Activated CD4-positive, alpha-beta memory T cell treated with anti-CD3 and anti-CD28 coated beads, Interleukin-2, amount 10 ng/mL, durations not matched to agents 7 days and 5 days (primary cell): ENCODE data around the gene S100A13. TPM values are rescaled to one million over a fixed set of nuclear protein-coding genes. Genes with fewer than 3 reads are reported as not detected.

Experiments used
- CTCF ChIA-PET: fragments of 350-600 bp; sonication (Branson Sonifier 250); formaldehyde crosslinking; loops from one replicate; lab custom pipeline; 2021; ENCODE audit warnings: antibody characterized with exemption, inconsistent platforms; lab: Charles Lee
- POLR2A ChIA-PET: fragments of 350-600 bp; sonication (Branson Sonifier 250); formaldehyde crosslinking; loops from one replicate; lab custom pipeline; 2021; ENCODE audit warnings: antibody characterized with exemption; lab: Charles Lee
- DNase-seq: peaks from one replicate; pipeline ENCODE4 v3.0.0-alpha.2; 2020
- H3K27ac Mint-ChIP-seq: one replicate; pipeline ENCODE4 v1.8.0; 2021; ENCODE audit warnings: mild to moderate bottlenecking, mixed read lengths
- H3K27me3 Mint-ChIP-seq: one replicate; pipeline ENCODE4 v1.8.0; 2021; ENCODE audit warnings: mixed read lengths
- H3K36me3 Mint-ChIP-seq: one replicate; pipeline ENCODE4 v1.8.0; 2021; ENCODE audit warnings: low read depth, mixed read lengths
- H3K4me1 Mint-ChIP-seq: one replicate; pipeline ENCODE4 v1.8.0; 2021; ENCODE audit warnings: mixed read lengths
- H3K4me3 Mint-ChIP-seq: one replicate; pipeline ENCODE4 v1.8.0; 2021; ENCODE audit warnings: mild to moderate bottlenecking, mixed read lengths
- H3K9me3 Mint-ChIP-seq: one replicate; pipeline ENCODE4 v1.8.0; 2021; ENCODE audit warnings: mixed read lengths
- total RNA-seq, 2 experiments: library from RNA; stranded (reverse); gene quantifications; one replicate each; pipeline ENCODE4 v1.2.3, GENCODE V29; 2021

Gene S100A13
- total RNA-seq, 2 experiments from 2014 or later, result 6.1 TPM

GRCh38 chr1:153659656-153660055, 32.4 kb upstream of the S100A13 start:
- H3K36me3 Mint-ChIP-seq, result peaks cover 44% of the 10 kb centered on the region

DNA sequence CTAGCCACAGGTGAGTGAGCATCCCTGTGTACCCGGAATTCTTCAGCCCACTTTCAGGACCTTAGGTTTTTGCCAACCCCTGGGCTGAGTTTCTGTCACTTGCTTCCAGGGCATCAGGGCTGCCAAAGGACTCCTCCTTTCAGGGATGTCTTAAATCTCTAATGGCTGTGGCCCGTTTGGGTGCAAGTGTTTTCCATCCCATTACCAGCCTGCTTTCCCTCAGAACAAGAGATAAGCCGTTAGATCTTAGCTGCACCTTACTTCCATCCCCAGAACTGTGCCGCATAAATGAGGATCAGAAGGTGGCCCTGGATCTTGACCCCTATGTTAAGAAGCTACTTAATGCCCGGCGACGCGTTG, 31.9 kb upstream of the S100A13 start:
- DNase-seq, result no peak
- H3K36me3 Mint-ChIP-seq, result peaks cover 39% of the 10 kb centered on the region
- no peaks in the 10 kb centered on the region for H3K9me3 Mint-ChIP-seq
- ChIA-PET CTCF (interaction anchor here (1.3 to 1.4 kb wide), 4 partner anchors 11 to 327 kb away, joined by 3 to 7 read pairs (median 4); partner anchors contain the start of genes CHTOP, ILF2 and RAB13), POLR2A (interaction anchor here (0.9 to 4.1 kb wide), 12 partner anchors 8 to 264 kb away, joined by 4 to 32 read pairs (median 5); partner anchors contain the start of genes CHTOP, GATAD2B, ILF2 and SLC27A3)
- peaks cover 24% of the 10 kb centered on the region for H3K4me1 Mint-ChIP-seq
- H3K27ac Mint-ChIP-seq, result peak overlapping the region; percentile 90
- no peaks in the 10 kb centered on the region for H3K27me3 Mint-ChIP-seq
- H3K4me3 Mint-ChIP-seq, result peak overlapping the region; percentile 95

More at GRCh38 chr1:153659656-153660055, 32.4 kb upstream of the S100A13 start:
- POLR2A ChIA-PET, result interaction anchor here (0.9 to 4.1 kb wide), 10 partner anchors 8 to 116 kb away, joined by 4 to 32 read pairs (median 6); partner anchors contain the start of genes CHTOP, ILF2 and SLC27A3
- Mint-ChIP-seq H3K27ac (peak overlapping the region; percentile 90), H3K4me3 (peak overlapping the region; percentile 95), H3K4me1 (peaks cover 24% of the 10 kb centered on the region), H3K9me3 (no peaks in the 10 kb centered on the region), H3K27me3 (no peaks in the 10 kb centered on the region)
- CTCF ChIA-PET, result interaction anchor here (1.3 to 1.4 kb wide), 3 partner anchors 11 to 327 kb away, joined by 3 to 7 read pairs (median 4); partner anchors contain the start of genes CHTOP and RAB13
- DNase-seq, result no peak

DNA sequence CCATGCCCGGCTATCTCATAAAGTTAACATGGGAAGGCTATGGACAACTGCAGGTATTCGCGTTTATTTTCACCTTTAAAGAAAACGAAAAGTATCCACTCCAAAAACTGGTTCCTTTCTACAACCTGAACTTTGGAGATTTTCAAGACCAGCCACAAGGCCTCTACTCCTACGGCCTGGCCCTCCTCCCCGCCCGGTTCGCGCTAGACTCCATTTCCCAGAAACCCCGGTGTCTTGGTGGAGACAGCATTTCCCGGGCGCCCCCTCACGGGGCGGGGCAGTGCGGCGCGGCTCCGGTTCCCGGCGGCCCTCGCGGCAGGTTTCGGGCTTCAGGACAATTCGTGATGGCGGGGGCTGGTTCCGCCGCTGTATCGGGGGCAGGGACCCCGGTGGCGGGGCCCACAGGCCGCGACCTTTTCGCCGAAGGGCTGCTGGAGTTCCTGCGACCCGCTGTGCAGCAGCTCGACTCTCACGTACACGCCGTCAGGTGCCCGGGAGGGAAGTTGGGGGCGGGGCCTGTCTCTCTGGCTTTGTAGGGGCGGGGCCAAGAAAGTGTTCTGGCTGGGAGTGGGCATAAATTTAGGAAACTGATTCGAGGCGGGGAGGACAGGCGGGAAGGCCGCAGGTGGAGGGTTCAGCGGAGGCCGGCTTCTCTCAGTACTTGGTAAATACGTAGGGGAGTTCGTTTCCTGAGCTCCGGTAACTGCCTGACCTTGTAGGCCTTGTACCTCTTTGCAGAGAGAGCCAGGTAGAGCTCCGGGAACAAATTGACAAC, 31.3 kb upstream of the S100A13 start, which contains the start of gene SNAPIN:
SNAPIN (plus strand) TSS at position 304 of the 775 bp plus-strand sequence; CDS start at position 345, 41 bp downstream.
- peaks cover 34% of the 10 kb centered on the region for H3K36me3 Mint-ChIP-seq
- peak within 1 kb of the TSS; percentile 90 for H3K27ac Mint-ChIP-seq
- no peaks in the 10 kb centered on the region for H3K27me3 Mint-ChIP-seq
- DNase-seq, result peak; percentile 93
- ChIA-PET CTCF (interaction anchor here (1.3 to 1.4 kb wide), 4 partner anchors 10 to 328 kb away, joined by 3 to 7 read pairs (median 4); partner anchors contain the start of genes CHTOP, ILF2 and RAB13), POLR2A (interaction anchor here (0.9 to 4.1 kb wide), 11 partner anchors 9 to 265 kb away, joined by 4 to 32 read pairs (median 5); partner anchors contain the start of genes CHTOP, GATAD2B, ILF2 and SLC27A3)
- H3K4me1 Mint-ChIP-seq, result peaks cover 24% of the 10 kb centered on the region
- peak within 1 kb of the TSS; percentile 95 for H3K4me3 Mint-ChIP-seq
- H3K9me3 Mint-ChIP-seq, result no peaks in the 10 kb centered on the region

DNA sequence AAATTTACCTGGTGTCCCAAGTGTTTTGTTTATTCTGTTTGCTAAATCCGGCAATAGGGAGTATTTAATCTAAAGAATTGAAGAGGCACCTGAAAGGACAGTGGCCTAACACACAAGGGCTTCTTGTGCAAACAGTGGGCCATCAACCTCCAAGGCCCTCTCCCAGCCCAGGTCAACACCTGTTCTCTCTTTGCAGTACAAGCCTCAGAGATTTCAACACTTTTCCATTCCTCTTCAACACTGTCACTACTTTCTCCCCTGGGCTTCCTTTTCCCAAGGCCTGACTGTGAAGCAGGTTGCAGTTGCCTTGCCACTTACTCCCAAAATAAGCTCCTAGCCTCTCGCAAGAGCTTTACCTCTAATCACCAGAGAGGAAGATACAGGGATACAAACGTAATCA, 28.0 kb upstream of the S100A13 start:
- ChIA-PET POLR2A (interaction anchor here (1.1 kb wide), 1 partner anchor 10 kb away, joined by 4 read pairs; no protein-coding TSS in a partner anchor), CTCF (no interaction called here)
- DNase-seq, result no peak
- H3K4me3 Mint-ChIP-seq, result no peak overlapping the region
- peaks cover 15% of the 10 kb centered on the region for H3K4me1 Mint-ChIP-seq
- no peak overlapping the region for H3K27ac Mint-ChIP-seq
- H3K27me3 Mint-ChIP-seq, result no peaks in the 10 kb centered on the region
- no peaks in the 10 kb centered on the region for H3K9me3 Mint-ChIP-seq
- peaks cover 5% of the 10 kb centered on the region for H3K36me3 Mint-ChIP-seq

GRCh38 chr1:153652805-153653500, 25.6 kb upstream of the S100A13 start:
- no peak overlapping the region for H3K4me3 Mint-ChIP-seq
- H3K27ac Mint-ChIP-seq, result no peak overlapping the region
- ChIA-PET CTCF (no interaction called here), POLR2A (interaction anchor here (0.9 to 3.3 kb wide), 4 partner anchors 12 to 18 kb away, joined by 3 to 16 read pairs (median 5); no protein-coding TSS in a partner anchor)
- H3K4me1 Mint-ChIP-seq, result peaks cover 7% of the 10 kb centered on the region
- no peaks in the 10 kb centered on the region for H3K36me3 Mint-ChIP-seq
- H3K27me3 Mint-ChIP-seq, result no peaks in the 10 kb centered on the region
- H3K9me3 Mint-ChIP-seq, result no peaks in the 10 kb centered on the region
- DNase-seq, result no peak

- H3K27ac Mint-ChIP-seq, result no peak overlapping the region
- ChIA-PET CTCF (interaction anchor here (0.7 to 0.9 kb wide), 2 partner anchors 79 to 143 kb away, joined by 4 read pairs; no protein-coding TSS in a partner anchor), POLR2A (interaction anchor here (1.2 to 3.3 kb wide), 4 partner anchors 11 to 18 kb away, joined by 3 to 16 read pairs (median 5); no protein-coding TSS in a partner anchor)
- H3K27me3 Mint-ChIP-seq, result no peaks in the 10 kb centered on the region
- H3K36me3 Mint-ChIP-seq, result peaks cover 6% of the 10 kb centered on the region
- no peaks in the 10 kb centered on the region for H3K9me3 Mint-ChIP-seq
- no peak overlapping the region for H3K4me3 Mint-ChIP-seq
- peaks cover 7% of the 10 kb centered on the region for H3K4me1 Mint-ChIP-seq
- DNase-seq, result no peak
These were observed 24.5 kb upstream of the S100A13 start for GRCh38 chr1:153651771-153652170.

DNA sequence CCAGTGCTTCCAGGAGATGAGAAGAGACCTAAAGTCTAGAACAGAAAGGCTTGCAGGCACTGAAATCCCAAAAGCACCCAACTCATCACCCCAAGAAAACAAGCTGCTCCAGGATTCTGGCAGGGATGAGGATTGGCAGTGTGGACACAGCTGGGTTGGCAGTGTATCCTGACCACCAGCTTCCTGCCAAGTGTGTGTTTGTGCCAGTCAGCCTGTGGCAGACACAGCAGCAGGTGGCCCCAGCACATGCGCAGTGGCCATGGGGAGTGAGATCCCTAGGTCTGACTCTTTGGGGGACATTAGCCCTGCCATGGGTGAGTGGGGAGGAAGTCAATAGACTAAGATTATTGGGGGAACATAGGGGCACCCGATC, 22.5 kb upstream of the S100A13 start:
- DNase-seq, result no peak
- POLR2A ChIA-PET, result interaction anchor here (0.6 to 2.8 kb wide), 5 partner anchors 9 to 21 kb away, joined by 3 to 26 read pairs (median 7); partner anchors contain the start of gene CHTOP
- H3K36me3 Mint-ChIP-seq, result peaks cover 25% of the 10 kb centered on the region
- peaks cover 20% of the 10 kb centered on the region for H3K4me1 Mint-ChIP-seq
- no peak overlapping the region for H3K27ac Mint-ChIP-seq
- CTCF ChIA-PET, result interaction anchor here (1.4 kb wide), 1 partner anchor 139 kb away, joined by 6 read pairs; no protein-coding TSS in a partner anchor
- no peaks in the 10 kb centered on the region for H3K9me3 Mint-ChIP-seq
- H3K4me3 Mint-ChIP-seq, result no peak overlapping the region
- no peaks in the 10 kb centered on the region for H3K27me3 Mint-ChIP-seq

GRCh38 chr1:153649137-153649862, 22.0 kb upstream of the S100A13 start:
- Mint-ChIP-seq H3K9me3 (no peaks in the 10 kb centered on the region), H3K4me1 (peaks cover 20% of the 10 kb centered on the region), H3K27ac (no peak overlapping the region), H3K27me3 (no peaks in the 10 kb centered on the region), H3K4me3 (no peak overlapping the region), H3K36me3 (peaks cover 31% of the 10 kb centered on the region)
- ChIA-PET POLR2A (interaction anchor here (0.6 to 2.8 kb wide), 6 partner anchors 9 to 104 kb away, joined by 3 to 26 read pairs (median 6); partner anchors contain the start of genes CHTOP and S100A4), CTCF (interaction anchor here (1.2 to 1.4 kb wide), 2 partner anchors 10 to 138 kb away, joined by 4 to 6 read pairs; partner anchors contain the start of gene SNAPIN)
- DNase-seq, result no peak

- Mint-ChIP-seq H3K27me3 (no peaks in the 10 kb centered on the region), H3K9me3 (no peaks in the 10 kb centered on the region), H3K27ac (no peak overlapping the region), H3K36me3 (peaks cover 42% of the 10 kb centered on the region), H3K4me1 (peaks cover 27% of the 10 kb centered on the region), H3K4me3 (no peak overlapping the region)
- ChIA-PET CTCF (interaction anchor here (0.7 to 1.2 kb wide), 3 partner anchors 11 to 518 kb away, joined by 3 to 4 read pairs (median 3); partner anchors contain the start of genes S100A13 and SNAPIN), POLR2A (interaction anchor here (1.6 to 3.0 kb wide), 5 partner anchors 8 to 103 kb away, joined by 5 to 26 read pairs (median 8); partner anchors contain the start of genes CHTOP and S100A4)
- no peak for DNase-seq
These were observed 20.8 kb upstream of the S100A13 start for GRCh38 chr1:153648000-153648643.

DNA sequence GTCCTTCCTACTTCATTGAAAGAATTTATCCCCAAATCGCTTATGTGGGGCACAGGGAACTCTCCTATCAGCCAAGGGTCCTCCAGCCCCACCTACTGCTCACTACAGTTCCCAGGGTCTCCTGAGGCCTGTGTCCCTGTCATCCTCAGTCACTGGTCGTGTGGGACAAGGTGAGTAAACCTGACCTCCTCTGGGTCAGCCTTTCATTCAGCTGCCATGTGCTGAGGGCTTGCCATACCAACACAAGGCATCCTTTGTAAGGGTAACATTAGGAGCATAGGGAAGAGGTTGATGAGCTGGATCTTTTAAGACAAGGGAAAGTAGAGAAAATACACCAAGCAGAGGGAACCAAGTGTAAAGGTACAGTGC, 20.0 kb upstream of the S100A13 start:
- CTCF ChIA-PET, result interaction anchor here (0.7 to 2.4 kb wide), 3 partner anchors 13 to 519 kb away, joined by 3 to 9 read pairs (median 3); partner anchors contain the start of genes CHTOP and S100A13

More for the DNA sequence above, 20.0 kb upstream of the S100A13 start:
- no peak for DNase-seq
- Mint-ChIP-seq H3K4me3 (no peak overlapping the region), H3K4me1 (peaks cover 30% of the 10 kb centered on the region), H3K9me3 (no peaks in the 10 kb centered on the region), H3K27me3 (no peaks in the 10 kb centered on the region), H3K36me3 (peaks cover 50% of the 10 kb centered on the region), H3K27ac (no peak overlapping the region)
- POLR2A ChIA-PET, result interaction anchor here (1.7 to 6.1 kb wide), 4 partner anchors 9 to 115 kb away, joined by 5 to 52 read pairs (median 11); partner anchors contain the start of genes CHTOP and S100A4
